Neuronal stem cell (in vitro differentiated cells): ENCODE measurements around the gene GSX2.

Source experiments
- DNase-seq: peaks from one replicate; pipeline ENCODE4 v3.0.0-alpha.2; 2013; ENCODE audit warnings: low spot score
- H2AFZ ChIP-seq: one replicate; pipeline ENCODE4 v1.6.1; 2013; ENCODE audit warnings: mild to moderate bottlenecking, low read length, inconsistent platforms
- H2AK5ac ChIP-seq: 2 replicates; pipeline ENCODE4 v1.6.1; 2013; ENCODE audit warnings: low read depth, mild to moderate bottlenecking, inconsistent platforms, low read length, moderate library complexity, mixed read lengths
- H2BK120ac ChIP-seq: 2 replicates; pipeline ENCODE4 v1.6.1; 2013; ENCODE audit warnings: low read depth, mild to moderate bottlenecking, inconsistent platforms, low read length, moderate library complexity, mixed read lengths
- H2BK12ac ChIP-seq: one replicate; pipeline ENCODE4 v1.6.1; 2013; ENCODE audit warnings: low read length, inconsistent platforms
- H2BK15ac ChIP-seq: 2 replicates; pipeline ENCODE4 v1.6.1; 2013; ENCODE audit warnings: mild to moderate bottlenecking, low read length, inconsistent platforms, mixed read lengths
- H2BK5ac ChIP-seq: one replicate; pipeline ENCODE4 v1.6.1; 2013; ENCODE audit warnings: inconsistent platforms, mild to moderate bottlenecking, low read length, moderate library complexity
- H3K14ac ChIP-seq: one replicate; pipeline ENCODE4 v1.6.1; 2013; ENCODE audit warnings: low read length, inconsistent platforms
- H3K18ac ChIP-seq: 2 replicates; pipeline ENCODE4 v1.6.1; 2013; ENCODE audit warnings: low read length, inconsistent platforms
- H3K23ac ChIP-seq: 2 replicates; pipeline ENCODE4 v1.6.1; 2013; ENCODE audit warnings: low read depth, mild to moderate bottlenecking, mixed read lengths, low read length, inconsistent platforms; ENCODE audit not compliant: poor library complexity
- H3K27ac ChIP-seq: replicated peaks from 3 replicates; pipeline ENCODE4 v1.5.1; 2013; ENCODE audit warnings: low read length, inconsistent platforms
- H3K27me3 ChIP-seq, 3 experiments: 2 replicates each; pipeline ENCODE4 v1.6.1; 2013; ENCODE audit warnings: low read length in 3 of 3, mild to moderate bottlenecking in 2 of 3, inconsistent platforms in 1 of 3, low read depth in 1 of 3, mixed read lengths in 1 of 3, moderate library complexity in 1 of 3; ENCODE audit not compliant: control insufficient read depth in 3 of 3, insufficient read depth in 3 of 3
- H3K36me3 ChIP-seq, 2 donors: replicated peaks in 1 of 2; 2 replicates each; pipeline ENCODE4 v1.6.1; 2013; ENCODE audit warnings: low read length in 2 of 2; ENCODE audit not compliant: control insufficient read depth in 2 of 2, insufficient read depth in 2 of 2
- H3K4ac ChIP-seq: 2 replicates; pipeline ENCODE4 v1.6.1; 2013; ENCODE audit warnings: inconsistent platforms, mild to moderate bottlenecking, low read length, moderate library complexity
- H3K4me1 ChIP-seq, 2 donors: 1 replicate in 1 of 2; 2 replicates in 1 of 2; pipeline ENCODE4 v1.6.1; 2013; ENCODE audit warnings: low read length in 2 of 2, low read depth in 1 of 2; ENCODE audit not compliant: control insufficient read depth in 2 of 2, insufficient read depth in 1 of 2
- H3K4me2 ChIP-seq: one replicate; pipeline ENCODE4 v1.6.1; 2013; ENCODE audit warnings: mild to moderate bottlenecking, low read length, inconsistent platforms; ENCODE audit not compliant: insufficient read depth, poor library complexity, severe bottlenecking
- H3K4me3 ChIP-seq, 2 donors: 2 replicates each; pipeline ENCODE4 v1.5.1; 2013; ENCODE audit warnings: low read length in 2 of 2, mild to moderate bottlenecking in 2 of 2, inconsistent platforms in 1 of 2, moderate library complexity in 1 of 2
- H3K79me1 ChIP-seq: one replicate; pipeline ENCODE4 v1.6.1; 2013; ENCODE audit warnings: low read depth, mild to moderate bottlenecking, inconsistent platforms, low read length, moderate library complexity
- H3K9ac ChIP-seq: one replicate; pipeline ENCODE4 v1.6.1; 2013; ENCODE audit warnings: mild to moderate bottlenecking, low read depth, low read length, inconsistent platforms; ENCODE audit not compliant: poor library complexity
- H3K9me3 ChIP-seq, 2 donors: replicated peaks in 1 of 2; 2 replicates each; pipeline versions ENCODE3 to v1.6.1; 2013; ENCODE audit warnings: low read length in 2 of 2, mild to moderate bottlenecking in 2 of 2, inconsistent platforms in 1 of 2, low read depth in 1 of 2, mixed read lengths in 1 of 2, moderate library complexity in 1 of 2; ENCODE audit not compliant: control insufficient read depth in 2 of 2, insufficient read depth in 1 of 2
- H4K8ac ChIP-seq: one replicate; pipeline ENCODE4 v1.6.1; 2013; ENCODE audit warnings: low read depth, mild to moderate bottlenecking, inconsistent platforms, low read length, moderate library complexity
- H4K91ac ChIP-seq: one replicate; pipeline ENCODE4 v1.6.1; 2013; ENCODE audit warnings: low read length, low read depth, mild to moderate bottlenecking, inconsistent platforms; ENCODE audit not compliant: poor library complexity
- WGBS, 2 donors: extraction: QIAGEN DNeasy Blood & Tissue Kit; methylation state at CpG; one replicate each; pipeline ENCODE4 v1.1.7; 2013; ENCODE audit warnings: missing lambda C conversion rate in 2 of 2, mixed read lengths in 1 of 2; ENCODE audit not compliant: insufficient read length in 2 of 2, insufficient replicate concordance in 1 of 2; ENCODE audit errors: extremely low coverage in 2 of 2; 5-methylcytosine and 5-hydroxymethylcytosine counted together

Gene GSX2

GRCh38 chr4:54085284-54085683 is 14.7 kb upstream of the GSX2 start:
- H2BK15ac ChIP-seq, result no peak overlapping the region
- no peak overlapping the region for H4K8ac ChIP-seq
- H3K18ac ChIP-seq, result no peak overlapping the region
- H3K4me3 ChIP-seq, result no peak overlapping the region
- H3K36me3 ChIP-seq, result no peaks in the 10 kb centered on the region
- no peak overlapping the region for H3K4me2 ChIP-seq
- peaks cover 0 to 55% (median 0%) of the 10 kb centered on the region in 3 experiments for H3K27me3 ChIP-seq
- no peak for DNase-seq
- H2BK12ac ChIP-seq, result no peak overlapping the region
- no peaks in the 10 kb centered on the region for H3K79me1 ChIP-seq
- H3K9me3 ChIP-seq, result no peaks in the 10 kb centered on the region
- no CpG with 5 or more reads among the region's 3 CpGs for WGBS, 2 donors
- no peaks in the 10 kb centered on the region for H3K4me1 ChIP-seq
- H3K23ac ChIP-seq, result no peak overlapping the region
- H2BK120ac ChIP-seq, result no peak overlapping the region
- H3K4ac ChIP-seq, result no peak overlapping the region
- H3K27ac ChIP-seq, result no peak overlapping the region
- H3K14ac ChIP-seq, result no peak overlapping the region
- H2AFZ ChIP-seq, result no peak overlapping the region
- H4K91ac ChIP-seq, result no peak overlapping the region
- H2AK5ac ChIP-seq, result no peak overlapping the region
- no peak overlapping the region for H2BK5ac ChIP-seq
- no peak overlapping the region for H3K9ac ChIP-seq

DNA sequence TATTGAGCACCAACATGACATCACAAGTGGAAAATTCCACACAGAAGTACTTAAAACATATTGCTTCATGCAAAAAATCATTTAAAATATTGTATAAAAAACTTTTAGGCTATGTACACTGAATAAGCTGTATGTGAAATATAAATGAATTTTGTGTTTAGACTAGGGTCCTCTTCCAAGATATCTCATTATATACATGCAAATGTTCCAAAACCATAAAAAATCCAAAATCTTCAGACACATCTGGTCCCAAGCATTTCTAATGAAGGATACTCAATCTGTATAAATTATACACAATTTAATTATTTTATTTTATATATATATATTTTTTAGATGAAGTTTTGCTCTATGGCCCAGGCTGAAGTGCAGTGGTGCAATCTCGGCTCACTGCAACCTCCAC is 10.1 kb upstream of the GSX2 start:
- H2AFZ ChIP-seq, result no peak overlapping the region
- H3K23ac ChIP-seq, result no peak overlapping the region
- no peak overlapping the region for H3K27ac ChIP-seq
- H4K8ac ChIP-seq, result no peak overlapping the region
- no peak overlapping the region for H2BK12ac ChIP-seq
- peaks cover 0 to 2% of the 10 kb centered on the region in 2 donors for H3K9me3 ChIP-seq
- H2BK5ac ChIP-seq, result no peak overlapping the region
- H2AK5ac ChIP-seq, result no peak overlapping the region
- peaks cover 5 to 6% of the 10 kb centered on the region in 2 donors for H3K4me1 ChIP-seq
- H2BK15ac ChIP-seq, result no peak overlapping the region
- peaks cover 21 to 88% (median 44%) of the 10 kb centered on the region in 3 experiments for H3K27me3 ChIP-seq
- no peak overlapping the region for H3K18ac ChIP-seq
- H3K4me2 ChIP-seq, result no peak overlapping the region
- H2BK120ac ChIP-seq, result no peak overlapping the region
- no peak overlapping the region for H3K9ac ChIP-seq
- H3K36me3 ChIP-seq, result no peaks in the 10 kb centered on the region
- H3K14ac ChIP-seq, result no peak overlapping the region
- no CpG with 5 or more reads among the region's 1 CpG for WGBS, 2 donors
- H3K4ac ChIP-seq, result no peak overlapping the region
- H3K79me1 ChIP-seq, result no peaks in the 10 kb centered on the region
- H4K91ac ChIP-seq, result no peak overlapping the region
- DNase-seq, result no peak
- no peak overlapping the region for H3K4me3 ChIP-seq

DNA sequence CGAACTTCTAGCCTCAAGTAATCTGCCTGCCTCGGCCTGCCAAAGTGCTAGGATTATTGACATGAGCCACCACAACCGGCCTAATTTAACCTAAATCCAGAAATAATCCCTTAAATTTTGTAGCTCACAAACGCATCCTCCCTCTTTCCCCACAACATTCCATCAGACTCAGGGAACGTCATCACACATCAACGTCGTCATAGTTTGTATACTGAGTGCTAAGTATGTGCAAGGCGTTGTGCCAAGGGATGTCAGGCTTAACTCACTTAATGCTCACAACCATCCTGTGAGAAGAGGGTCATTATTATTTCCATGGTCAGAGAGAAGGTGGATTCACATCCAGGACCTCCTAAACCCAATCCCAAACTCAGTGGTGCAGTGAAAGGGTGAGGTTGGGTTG is 9.6 kb upstream of the GSX2 start:
- H3K27me3 ChIP-seq, result peaks cover 21 to 91% (median 50%) of the 10 kb centered on the region in 3 experiments

DNA sequence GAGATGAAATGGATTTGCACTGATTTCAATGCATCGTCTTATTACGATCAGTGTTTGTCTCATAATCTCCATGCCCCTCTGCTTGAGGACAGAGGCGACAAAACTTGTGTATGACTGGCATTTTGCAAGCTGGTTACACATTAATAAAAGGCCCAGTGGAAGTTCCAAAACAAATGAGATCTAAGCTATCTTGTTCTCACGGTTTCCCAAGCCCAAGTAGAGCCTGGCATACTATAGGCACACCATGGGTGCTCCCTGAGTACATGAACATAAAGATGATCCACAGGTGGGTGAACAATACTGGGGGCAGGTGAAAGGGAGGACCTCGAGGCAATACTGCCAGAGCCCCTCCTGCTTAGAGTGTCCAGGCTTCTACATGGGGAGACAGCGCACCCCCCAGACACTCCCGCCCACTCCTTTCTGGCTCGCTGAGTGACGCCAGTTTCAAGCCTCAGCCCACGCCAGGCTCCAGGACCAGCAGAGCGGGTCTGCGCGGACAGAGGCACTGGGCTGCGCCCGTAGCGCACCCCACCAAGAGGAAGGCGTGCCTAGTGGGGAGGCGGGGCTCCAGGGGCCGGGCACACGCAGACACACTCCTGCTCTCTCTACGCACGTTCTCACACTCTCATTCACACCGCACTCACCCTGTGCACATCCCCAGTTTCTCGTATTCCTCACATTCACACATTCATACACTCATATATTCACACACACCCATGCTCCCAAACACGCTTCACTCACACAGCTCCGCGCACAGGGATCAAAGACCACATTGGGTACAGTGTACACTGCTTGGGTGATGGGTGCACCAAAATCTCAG is 8.9 kb upstream of the GSX2 start:
- Histone ChIP-seq H3K14ac (no peak overlapping the region), H3K23ac (no peak overlapping the region), H3K36me3 (no peaks in the 10 kb centered on the region), H3K79me1 (no peaks in the 10 kb centered on the region), H3K9me3 (peaks cover 0 to 2% of the 10 kb centered on the region in 2 donors), H3K4me1 (peaks cover 10 to 12% of the 10 kb centered on the region in 2 donors), H2BK120ac (no peak overlapping the region), H3K4me3 (peak overlapping the region in 1 of 2 donors; percentile 53), H2AFZ (no peak overlapping the region), H3K27me3 (peaks cover 21 to 93% (median 52%) of the 10 kb centered on the region in 3 experiments), H2BK5ac (no peak overlapping the region), H2BK12ac (no peak overlapping the region), H3K4me2 (peak overlapping the region; percentile 54), H2AK5ac (no peak overlapping the region), H3K27ac (no peak overlapping the region), H3K18ac (peak overlapping the region; percentile 2), H4K8ac (no peak overlapping the region), H3K4ac (no peak overlapping the region), H4K91ac (no peak overlapping the region), H3K9ac (no peak overlapping the region), H2BK15ac (no peak overlapping the region)
- WGBS, 2 donors, result no CpG with 5 or more reads among the region's 27 CpGs
- DNase-seq, result no peak

More for the DNA sequence above, 9.6 kb upstream of the GSX2 start:
- Histone ChIP-seq H2BK15ac (no peak overlapping the region), H3K9me3 (peaks cover 0 to 2% of the 10 kb centered on the region in 2 donors), H4K8ac (no peak overlapping the region), H3K18ac (no peak overlapping the region), H2AFZ (no peak overlapping the region), H2BK5ac (no peak overlapping the region), H3K27ac (no peak overlapping the region), H3K9ac (no peak overlapping the region), H4K91ac (no peak overlapping the region), H3K4me3 (no peak overlapping the region), H3K79me1 (no peaks in the 10 kb centered on the region), H3K4me1 (peaks cover 9 to 10% of the 10 kb centered on the region in 2 donors), H3K23ac (no peak overlapping the region), H3K4ac (no peak overlapping the region), H3K4me2 (no peak overlapping the region), H3K36me3 (no peaks in the 10 kb centered on the region), H2BK120ac (no peak overlapping the region), H2BK12ac (no peak overlapping the region), H2AK5ac (no peak overlapping the region), H3K14ac (no peak overlapping the region)
- WGBS, 2 donors, result 100% methylated on average over 1 of the region's 8 CpGs; no CpG with 5 or more reads in 1 of the 2 donors
- DNase-seq, result no peak
